PC-3 (cell line): ENCODE results near the gene CFD. TPM values are rescaled to one million over a fixed set of nuclear protein-coding genes. Genes with fewer than 3 reads are reported as not detected.

Source experiments
- ATAC-seq: fragments of 200-7000 bp; cut with Tn5 transposase; 2 replicates; pipeline ENCODE4 v1.9.1; 2020; ENCODE audit warnings: mild to moderate bottlenecking, moderate library complexity
- BruUV-seq: library from RNA; stranded (reverse); fragments of 400-500 nt; replicated peaks from 2 replicates; lab custom pipeline; 2021; lab: Mats Ljungman, UMichigan
- CTCF ChIA-PET: fragments of 300-600 bp; sonication (Branson Sonifier 250); formaldehyde crosslinking; loops from one replicate; lab custom pipeline; 2022; ENCODE audit warnings: antibody characterized with exemption; lab: Charles Lee
- POLR2A ChIA-PET: fragments of 300-600 bp; sonication (Branson Sonifier 250); formaldehyde crosslinking; loops from one replicate; lab custom pipeline; 2022; ENCODE audit warnings: antibody characterized with exemption; ENCODE audit not compliant: unreplicated experiment; lab: Charles Lee
- DNase-seq: peaks from one replicate; pipeline ENCODE4 v3.0.0-alpha.2; 2015
- H2AFZ ChIP-seq: fragments of 300-600 bp; sonication (generic); 2 replicates; pipeline ENCODE4 v1.6.0; 2016; ENCODE audit warnings: antibody characterized with exemption, low read length
- H3F3A ChIP-seq: fragments of 300-600 bp; sonication (generic); one replicate; pipeline ENCODE4 v1.6.0; 2017; ENCODE audit warnings: antibody characterized with exemption, low read length, control low read depth, mild to moderate bottlenecking; ENCODE audit not compliant: unreplicated experiment
- H3K27ac ChIP-seq: fragments of 300-600 bp; sonication (generic); 2 replicates; pipeline ENCODE4 v1.5.1; 2016; ENCODE audit warnings: mild to moderate bottlenecking, low read length
- H3K27me3 ChIP-seq: fragments of 300-600 bp; sonication (generic); 2 replicates; pipeline ENCODE4 v1.6.1; 2016; ENCODE audit warnings: low read length, mixed read lengths
- H3K36me3 ChIP-seq: fragments of 300-600 bp; sonication (generic); 2 replicates; pipeline ENCODE4 v1.6.1; 2016; ENCODE audit warnings: low read depth, mixed run types, low read length, mixed read lengths
- H3K4me1 ChIP-seq: fragments of 300-600 bp; sonication (generic); 2 replicates; pipeline ENCODE4 v1.5.1; 2016; ENCODE audit warnings: low read length; ENCODE audit not compliant: insufficient read depth
- H3K4me2 ChIP-seq: fragments of 300-600 bp; sonication (generic); 2 replicates; pipeline ENCODE4 v1.6.0; 2016; ENCODE audit warnings: low read length
- H3K4me3 ChIP-seq: fragments of 300-600 bp; sonication (generic); 2 replicates; pipeline ENCODE4 v1.5.1; 2016; ENCODE audit warnings: mild to moderate bottlenecking, low read length, mixed read lengths
- H3K79me2 ChIP-seq: fragments of 300-600 bp; sonication (generic); 2 replicates; pipeline ENCODE4 v1.6.1; 2017; ENCODE audit warnings: low read length, mixed read lengths
- H3K9ac ChIP-seq: fragments of 300-600 bp; sonication (generic); 2 replicates; pipeline ENCODE4 v1.6.0; 2016; ENCODE audit warnings: mild to moderate bottlenecking, low read length
- H3K9me2 ChIP-seq: fragments of 300-600 bp; sonication (generic); replicated peaks from 2 replicates; pipeline ENCODE4 v1.6.1; 2016; ENCODE audit warnings: mixed run types, low read length, mixed read lengths
- H3K9me3 ChIP-seq: fragments of 300-600 bp; sonication (generic); 2 replicates; pipeline ENCODE4 v1.6.1; 2016; ENCODE audit warnings: low read length, mixed read lengths
- H4K20me1 ChIP-seq: fragments of 300-600 bp; sonication (generic); 2 replicates; pipeline ENCODE4 v1.6.1; 2016; ENCODE audit warnings: low read length, mixed read lengths
- CTCF ChIP-seq: fragments of 300-600 bp; sonication (generic); conservative IDR thresholded peaks from 2 replicates; pipeline ENCODE4 v1.5.1; 2017; ENCODE audit warnings: antibody characterized with exemption, low read depth, mild to moderate bottlenecking, low read length
- EZH2 ChIP-seq: fragments of 300-600 bp; sonication (generic); IDR thresholded peaks from one replicate; pipeline ENCODE4 v1.6.1; 2017; ENCODE audit warnings: antibody characterized with exemption, mild to moderate bottlenecking, low read length; ENCODE audit not compliant: unreplicated experiment
- EZH2phosphoT487 ChIP-seq: fragments of 300-600 bp; sonication (generic); IDR thresholded peaks from 2 replicates; pipeline ENCODE4 v1.6.1; 2018; ENCODE audit warnings: mild to moderate bottlenecking, antibody characterized with exemption, low read length, borderline replicate concordance
- intact Hi-C: fragments of 100-400 bp; cut with micrococcal nuclease; formaldehyde crosslinking; loops from 2 replicates; pipeline ENCODE4 v1.9.0; 2023
- total RNA-seq: library from RNA; depleted of rRNA; stranded (reverse); fragments of >200 nt; gene quantifications from 2 replicates; pipeline ENCODE4 v1.2.3, GENCODE V29; 2014

Gene CFD
- total RNA-seq, 1 experiment from 2014 or later = 22.4 TPM

- DNase-seq = no peak
- POLR2A ChIA-PET = no interaction called here
- H3K27ac ChIP-seq = no peak overlapping the region
- no peak overlapping the region for H3K4me2 ChIP-seq
- no peaks in the 10 kb centered on the region for H3K9me2 ChIP-seq
- no peak overlapping the region for H3K9ac ChIP-seq
- H3K79me2 ChIP-seq = no peaks in the 10 kb centered on the region
- H3K27me3 ChIP-seq = peaks cover 23% of the 10 kb centered on the region
- no peaks in the 10 kb centered on the region for H4K20me1 ChIP-seq
- H3K4me3 ChIP-seq = no peak overlapping the region
- no peaks in the 10 kb centered on the region for H3F3A ChIP-seq
- H2AFZ ChIP-seq = no peak overlapping the region
- CTCF ChIA-PET = no interaction called here
- peaks cover 4% of the 10 kb centered on the region; the same call in 1 of the 2 replicates for H3K4me1 ChIP-seq
- no peaks in the 10 kb centered on the region for H3K9me3 ChIP-seq
- no peak for TF ChIP-seq EZH2phosphoT487
- TF ChIP-seq EZH2 = no peak
- TF ChIP-seq CTCF = no peak
- H3K36me3 ChIP-seq = no peaks in the 10 kb centered on the region
- no TSS peak for BruUV-seq
- intact Hi-C loops = no loop called here
- no peak for ATAC-seq
These were observed 14.9 kb upstream of the CFD start for GRCh38 chr19:844546-844971.

DNA sequence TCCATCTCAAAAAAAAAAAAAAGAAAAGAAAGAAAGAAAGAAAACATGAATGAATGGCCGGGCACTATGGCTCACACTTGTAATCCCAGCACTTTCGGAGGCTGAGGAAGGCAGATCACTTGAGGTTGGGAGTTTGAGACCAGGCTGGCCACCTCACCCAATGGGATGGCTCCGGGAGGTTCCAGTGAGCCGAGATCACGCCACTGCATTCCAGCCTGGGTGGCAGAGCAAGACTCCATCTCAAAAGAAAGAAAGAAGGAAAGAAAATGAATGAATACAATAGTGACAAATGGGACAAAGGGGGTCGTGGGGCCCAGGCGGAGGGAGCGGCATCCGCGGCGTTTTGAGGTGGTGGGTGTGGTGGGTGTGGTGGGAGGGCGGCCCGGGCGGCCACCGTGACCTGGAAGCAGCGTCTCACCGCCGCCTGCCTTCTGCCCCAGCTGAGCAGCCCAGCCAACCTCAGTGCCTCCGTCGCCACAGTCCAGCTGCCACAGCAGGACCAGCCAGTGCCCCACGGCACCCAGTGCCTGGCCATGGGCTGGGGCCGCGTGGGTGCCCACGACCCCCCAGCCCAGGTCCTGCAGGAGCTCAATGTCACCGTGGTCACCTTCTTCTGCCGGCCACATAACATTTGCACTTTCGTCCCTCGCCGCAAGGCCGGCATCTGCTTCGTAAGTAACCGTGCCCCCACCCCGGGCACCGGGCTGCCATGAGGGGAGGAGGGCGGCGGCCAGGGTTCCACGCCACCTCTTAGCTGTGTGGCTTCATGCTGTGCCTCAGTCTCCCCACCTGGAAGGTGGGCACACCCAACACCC, 13.6 kb upstream of the CFD start:
- no peak for ATAC-seq
- no peaks in the 10 kb centered on the region for H3F3A ChIP-seq
- no peaks in the 10 kb centered on the region for H3K9me2 ChIP-seq
- H3K4me1 ChIP-seq = peaks cover 4% of the 10 kb centered on the region; the same call in 1 of the 2 replicates
- TF ChIP-seq EZH2phosphoT487 (no peak), EZH2 (no peak), CTCF (no peak)
- ChIA-PET CTCF (no interaction called here), POLR2A (no interaction called here)
- H3K27me3 ChIP-seq = peaks cover 23% of the 10 kb centered on the region
- no peak overlapping the region for H3K27ac ChIP-seq
- no peaks in the 10 kb centered on the region for H3K79me2 ChIP-seq
- intact Hi-C loops = no loop called here
- H2AFZ ChIP-seq = no peak overlapping the region
- H3K4me3 ChIP-seq = no peak overlapping the region
- no peaks in the 10 kb centered on the region for H4K20me1 ChIP-seq
- H3K4me2 ChIP-seq = no peak overlapping the region
- no peaks in the 10 kb centered on the region for H3K36me3 ChIP-seq
- BruUV-seq = no TSS peak
- no peak overlapping the region for H3K9ac ChIP-seq
- DNase-seq = no peak
- no peaks in the 10 kb centered on the region for H3K9me3 ChIP-seq
